Measurements from ENCODE around the gene IRS2. TPM values are rescaled to one million over a fixed set of nuclear protein-coding genes. Genes with fewer than 3 reads are reported as not detected.
A peak's percentile ranks its signal among the peaks of the same experiment; 100 is the strongest.

Gene IRS2
- total RNA-seq, 2 donors from 2014 or later, result 27.9 to 29.6 TPM

GRCh38 chr13:109720758-109721184 is 65.6 kb downstream of the IRS2 start:
- no peak for DNase-seq
- intact Hi-C loops (cut with DNase I), result no loop called here
- ATAC-seq, result no peak

- DNase-seq (no peak), ATAC-seq (no peak)
- intact Hi-C loops (cut with DNase I), result no loop called here
Observed at GRCh38 chr13:109719962-109720646, 66.3 kb downstream of the IRS2 start.

DNA sequence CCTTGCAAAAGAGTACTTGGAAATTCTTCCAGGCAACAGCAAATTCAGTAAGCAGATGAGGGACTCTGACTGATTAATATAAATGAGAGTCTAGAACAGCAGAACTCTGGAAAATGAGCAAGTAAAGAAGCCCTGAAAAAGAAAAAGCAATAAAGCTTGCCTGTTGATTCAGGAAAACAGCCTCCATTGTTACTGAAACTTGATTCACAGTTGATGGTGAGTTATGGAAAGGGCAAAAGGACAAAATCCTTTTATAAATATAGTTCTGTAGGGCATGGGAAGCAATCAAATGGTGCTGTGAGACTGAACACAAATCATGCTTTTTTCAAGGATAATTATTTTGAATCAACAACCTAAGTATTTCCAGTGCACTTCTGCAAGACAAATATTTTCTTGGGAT is 67.7 kb downstream of the IRS2 start:
- ATAC-seq, result no peak
- intact Hi-C loops (cut with DNase I), result no loop called here
- DNase-seq, result no peak

DNA sequence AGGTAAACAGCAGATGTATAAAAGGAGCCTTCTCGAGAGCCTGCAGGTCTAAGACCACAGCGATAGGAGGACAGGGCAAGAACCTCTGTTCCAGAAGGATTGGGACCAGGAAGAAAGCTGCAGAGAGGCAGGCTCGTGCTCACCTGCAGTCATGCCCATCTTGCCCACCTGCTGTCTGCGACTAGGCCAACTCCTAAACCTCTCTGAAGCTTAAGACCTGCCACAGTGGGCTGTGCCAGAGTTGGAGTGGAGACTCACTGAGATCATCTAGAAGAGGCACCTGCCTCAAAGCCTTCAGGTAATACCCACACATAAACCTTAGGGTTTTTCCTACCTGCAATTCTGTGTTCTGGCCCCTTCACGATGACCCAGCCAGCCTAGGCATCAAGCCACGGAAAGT is 68.7 kb downstream of the IRS2 start:
- intact Hi-C loops (cut with DNase I), result no loop called here
- DNase-seq (no peak), ATAC-seq (no peak)

GRCh38 chr13:109715902-109716301 is 70.5 kb downstream of the IRS2 start:
- intact Hi-C loops (cut with DNase I), result no loop called here
- ATAC-seq (peak; percentile 50 to 83), DNase-seq (no peak)

- DNase-seq (no peak), ATAC-seq (no peak)
- intact Hi-C loops (cut with DNase I), result no loop called here
Observed at GRCh38 chr13:109713681-109714080, 72.7 kb downstream of the IRS2 start.

DNA sequence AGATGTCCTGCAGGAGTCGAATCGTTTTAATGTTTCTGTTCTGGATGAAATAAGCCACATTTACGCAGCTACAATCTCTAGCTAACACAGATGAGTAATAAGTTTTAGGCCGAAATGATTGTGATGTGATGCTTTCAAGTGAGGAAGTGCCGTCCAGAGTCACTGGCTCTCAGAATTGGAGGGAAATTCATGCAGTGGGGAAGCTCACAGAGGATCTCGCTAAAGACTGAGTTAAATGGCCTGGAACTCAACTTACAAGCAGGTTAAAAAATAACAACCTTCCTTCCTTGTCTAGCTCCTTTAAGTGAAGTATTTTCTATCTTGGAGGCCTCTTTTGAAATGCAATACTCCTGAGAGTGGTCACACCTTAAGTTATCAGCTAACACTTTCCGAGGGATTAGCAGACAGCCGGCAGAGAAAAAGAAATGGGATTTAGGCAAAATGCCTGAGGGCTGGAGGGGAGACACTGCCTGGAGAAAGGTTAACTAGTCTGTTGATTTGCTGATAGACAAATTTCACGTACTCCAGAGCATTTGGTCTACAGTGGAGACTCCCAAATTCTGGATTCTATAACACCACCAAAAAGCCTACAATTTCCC is 74.2 kb downstream of the IRS2 start:
- no peak for DNase-seq
- ATAC-seq, result no peak
- intact Hi-C loops (cut with DNase I), result no loop called here

GRCh38 chr13:109707742-109708617 is 78.4 kb downstream of the IRS2 start:
- DNase-seq, result no peak
- intact Hi-C loops (cut with DNase I), result no loop called here
- ATAC-seq, result no peak

DNA sequence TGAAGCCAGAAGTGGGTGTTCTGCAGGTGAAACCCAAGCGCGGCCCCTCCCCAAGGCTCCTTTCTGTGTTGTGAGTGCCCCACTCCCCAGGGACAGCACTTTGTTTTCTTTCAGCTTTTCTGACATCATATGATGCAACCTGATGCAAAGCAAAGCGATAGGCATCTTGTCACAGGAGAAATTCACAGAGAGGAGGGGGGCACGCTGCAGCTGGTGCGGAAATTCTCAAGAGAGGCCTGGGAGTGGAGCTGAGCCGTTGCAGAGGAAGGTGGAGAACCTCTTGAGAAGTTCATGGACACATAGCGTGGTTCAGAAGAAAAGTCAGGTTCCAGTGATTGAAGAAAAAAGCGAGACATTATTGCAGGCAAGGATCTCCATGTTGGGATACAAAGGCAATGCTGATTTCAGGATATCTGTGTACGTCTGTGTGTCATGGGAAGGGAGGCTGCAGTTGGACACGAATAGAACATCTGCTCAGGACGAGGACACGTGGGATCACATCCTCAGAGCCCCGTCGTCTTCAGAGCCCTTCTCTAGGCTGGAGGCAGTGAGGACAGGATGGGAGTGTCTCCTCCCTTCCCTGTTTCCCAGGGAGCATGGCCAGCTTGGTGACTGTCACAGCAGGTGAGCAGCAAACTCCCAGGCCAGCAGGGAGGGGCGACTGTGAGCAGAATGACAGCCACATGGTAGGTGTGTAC is 79.2 kb downstream of the IRS2 start:
- DNase-seq (no peak), ATAC-seq (no peak)
- intact Hi-C loops (cut with DNase I), result no loop called here

DNA sequence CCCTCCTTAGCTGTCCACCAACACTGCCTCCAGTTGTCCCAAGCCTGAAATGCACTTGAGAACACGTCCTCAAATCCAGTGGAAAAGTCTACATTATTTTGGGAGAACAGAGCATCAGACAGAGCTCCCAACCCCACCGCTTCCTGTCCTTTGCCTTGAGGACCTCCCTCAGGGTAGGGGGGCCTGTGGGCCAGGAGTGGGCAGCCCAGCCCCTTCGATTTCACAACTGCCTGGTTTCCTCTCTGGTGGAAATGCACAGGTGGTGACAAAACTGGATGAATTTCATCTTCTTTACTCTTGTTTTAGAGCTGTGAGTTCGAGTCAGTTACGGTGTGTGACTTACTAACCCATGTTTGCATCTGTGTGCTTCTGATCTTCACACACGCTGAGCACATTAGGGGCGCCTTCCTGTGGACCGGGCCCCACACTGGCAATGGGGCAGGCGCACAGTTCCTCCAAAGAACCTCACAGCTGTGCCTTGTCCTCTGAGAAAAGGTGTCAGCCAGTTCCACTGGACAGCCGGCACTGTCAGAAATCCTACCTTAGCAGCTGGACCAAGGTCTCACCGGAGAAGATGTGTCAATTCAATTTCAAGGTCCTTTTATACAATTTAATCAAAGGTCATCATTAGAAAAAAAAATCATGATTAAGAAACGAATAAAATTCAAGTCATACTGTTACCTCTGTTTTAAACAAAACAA is 80.2 kb downstream of the IRS2 start:
- ATAC-seq, result no peak
- intact Hi-C loops (cut with DNase I), result no loop called here
- DNase-seq, result no peak

- intact Hi-C loops (cut with DNase I), result no loop called here
- peak; percentile 58 for DNase-seq
- ATAC-seq, result peak; percentile 84 to 90
Observed at GRCh38 chr13:109704771-109705635, 81.4 kb downstream of the IRS2 start.

DNA sequence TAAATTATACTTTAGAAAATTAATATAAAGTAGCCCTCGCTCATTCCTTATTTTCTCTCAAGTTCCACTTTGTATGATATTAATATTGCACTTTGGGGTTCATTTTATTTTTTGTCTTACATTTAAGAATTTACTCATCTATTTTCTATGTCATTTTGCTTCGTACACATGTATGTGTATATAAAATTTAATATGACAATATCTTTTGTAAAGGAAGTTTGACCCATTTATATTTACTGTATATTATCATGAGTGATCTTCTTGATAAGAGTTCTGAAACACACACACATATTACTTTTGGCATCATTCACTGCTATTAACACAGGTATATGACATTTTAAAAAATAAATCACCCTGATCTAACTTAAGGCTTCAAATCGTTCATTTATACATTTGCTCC is 83.1 kb downstream of the IRS2 start:
- DNase-seq (no peak), ATAC-seq (no peak)
- intact Hi-C loops (cut with DNase I), result no loop called here

Measured in left cardiac atrium (tissue), 4 donors.